ENCODE data around the gene CRYZL1. TPM values are rescaled to one million over a fixed set of nuclear protein-coding genes. Genes with fewer than 3 reads are reported as not detected.

Gene CRYZL1
- total and polyA plus RNA-seq, 2 donors (not counting 1 experiment from before 2014, with no cell fraction given), result 30.7 to 72.6 TPM

- Histone ChIP-seq H3K27me3 (ENCODE audit: control insufficient read depth, insufficient read depth, low read length) (no peaks in the 10 kb centered on the region), H3K9ac (ENCODE audit: insufficient read depth, low read length) (no peak overlapping the region), H3K27ac (ENCODE audit: insufficient read depth, low read length) (no peak overlapping the region), H2AFZ (ENCODE audit: low read length) (no peak overlapping the region), H3K4me2 (ENCODE audit: extremely low read depth, insufficient read depth, low read length) (no peak overlapping the region), H4K20me1 (ENCODE audit: control insufficient read depth, extremely low read depth, insufficient read depth, low read length) (no peaks in the 10 kb centered on the region), H3K4me3 (replicated peaks in 1 of 4; ENCODE audit: control extremely low read depth in 1 of 4, insufficient read depth in 1 of 4, low read depth in 3 of 4, low read length in 4 of 4) (no peak overlapping the region), H3K79me2 (ENCODE audit: control insufficient read depth, insufficient read depth, low read length) (no peaks in the 10 kb centered on the region), H3K9me3 (ENCODE audit: control insufficient read depth, insufficient read depth, low read depth, low read length) (no peaks in the 10 kb centered on the region), H3K36me3 (ENCODE audit: control insufficient read depth, insufficient read depth, low read length) (no peaks in the 10 kb centered on the region), H3K4me1 (ENCODE audit: control insufficient read depth, extremely low read depth, insufficient read depth, low read length) (no peaks in the 10 kb centered on the region)
- TF ChIP-seq CTCF (conservative IDR thresholded peaks at IDR 0.05 in 1 of 2, IDR thresholded peaks at IDR 0.05 in 1 of 2; ENCODE audit: low read depth in 1 of 2, low read length in 2 of 2) (no peak), EZH2 (IDR thresholded peaks at IDR 0.05; ENCODE audit: low read length, missing control alignments) (no peak)
- DNase-seq (ENCODE audit: low read depth in 2 of 2), result no peak
These were observed 30.4 kb downstream of the CRYZL1 start for GRCh38 chr21:33611006-33611744.

- H3K4me1 ChIP-seq (ENCODE audit: control insufficient read depth, extremely low read depth, insufficient read depth, low read length), result no peaks in the 10 kb centered on the region
- no peak overlapping the region for H3K27ac ChIP-seq (ENCODE audit: insufficient read depth, low read length)
These were observed 33.0 kb downstream of the CRYZL1 start for GRCh38 chr21:33608559-33608958.

GRCh38 chr21:33598051-33598450 lies 43.5 kb downstream of the CRYZL1 start:
- Histone ChIP-seq H3K79me2 (ENCODE audit: control insufficient read depth, insufficient read depth, low read length) (no peaks in the 10 kb centered on the region), H3K36me3 (ENCODE audit: control insufficient read depth, insufficient read depth, low read length) (peaks cover 4% of the 10 kb centered on the region), H3K27me3 (ENCODE audit: control insufficient read depth, insufficient read depth, low read length) (no peaks in the 10 kb centered on the region), H3K9ac (ENCODE audit: insufficient read depth, low read length) (no peak overlapping the region), H3K4me2 (ENCODE audit: extremely low read depth, insufficient read depth, low read length) (no peak overlapping the region), H2AFZ (ENCODE audit: low read length) (no peak overlapping the region), H4K20me1 (ENCODE audit: control insufficient read depth, extremely low read depth, insufficient read depth, low read length) (no peaks in the 10 kb centered on the region), H3K27ac (ENCODE audit: insufficient read depth, low read length) (no peak overlapping the region), H3K4me3 (replicated peaks in 1 of 4; ENCODE audit: control extremely low read depth in 1 of 4, insufficient read depth in 1 of 4, low read depth in 3 of 4, low read length in 4 of 4) (no peak overlapping the region), H3K4me1 (ENCODE audit: control insufficient read depth, extremely low read depth, insufficient read depth, low read length) (no peaks in the 10 kb centered on the region), H3K9me3 (ENCODE audit: control insufficient read depth, insufficient read depth, low read depth, low read length) (no peaks in the 10 kb centered on the region)
- DNase-seq (ENCODE audit: low read depth in 2 of 2), result no peak
- TF ChIP-seq CTCF (conservative IDR thresholded peaks at IDR 0.05 in 1 of 2, IDR thresholded peaks at IDR 0.05 in 1 of 2; ENCODE audit: low read depth in 1 of 2, low read length in 2 of 2), result no peak
- no peak for TF ChIP-seq EZH2 (IDR thresholded peaks at IDR 0.05; ENCODE audit: low read length, missing control alignments)

More at GRCh38 chr21:33608559-33608958, 33.0 kb downstream of the CRYZL1 start:
- Histone ChIP-seq H3K9ac (ENCODE audit: insufficient read depth, low read length) (no peak overlapping the region), H3K9me3 (ENCODE audit: control insufficient read depth, insufficient read depth, low read depth, low read length) (no peaks in the 10 kb centered on the region), H4K20me1 (ENCODE audit: control insufficient read depth, extremely low read depth, insufficient read depth, low read length) (no peaks in the 10 kb centered on the region), H3K79me2 (ENCODE audit: control insufficient read depth, insufficient read depth, low read length) (no peaks in the 10 kb centered on the region), H3K4me2 (ENCODE audit: extremely low read depth, insufficient read depth, low read length) (no peak overlapping the region), H3K36me3 (ENCODE audit: control insufficient read depth, insufficient read depth, low read length) (no peaks in the 10 kb centered on the region), H2AFZ (ENCODE audit: low read length) (no peak overlapping the region), H3K27me3 (ENCODE audit: control insufficient read depth, insufficient read depth, low read length) (no peaks in the 10 kb centered on the region), H3K4me3 (replicated peaks in 1 of 4; ENCODE audit: control extremely low read depth in 1 of 4, insufficient read depth in 1 of 4, low read depth in 3 of 4, low read length in 4 of 4) (no peak overlapping the region)
- no peak for TF ChIP-seq CTCF (conservative IDR thresholded peaks at IDR 0.05 in 1 of 2, IDR thresholded peaks at IDR 0.05 in 1 of 2; ENCODE audit: low read depth in 1 of 2, low read length in 2 of 2)
- TF ChIP-seq EZH2 (IDR thresholded peaks at IDR 0.05; ENCODE audit: low read length, missing control alignments), result no peak
- peak; percentile 22 to 44 for DNase-seq (ENCODE audit: low read depth in 2 of 2)
